Lower leg skin (tissue), 3 donors: Measurements from ENCODE around the gene MC2R.

Experiments used
- CTCF ChIP-seq, 3 donors: fragments of 450-650 bp; IDR thresholded peaks; one replicate each; pipeline ENCODE4 v1.5.1; 2016; ENCODE audit warnings: antibody characterized with exemption in 3 of 3, mild to moderate bottlenecking in 3 of 3, moderate library complexity in 2 of 3
- POLR2A ChIP-seq, 2 donors: fragments of 450-650 bp; IDR thresholded peaks; one replicate each; pipeline ENCODE4 v1.6.1; 2016 to 2017; ENCODE audit warnings: antibody characterized with exemption in 2 of 2, mild to moderate bottlenecking in 1 of 2, moderate library complexity in 1 of 2

GRCh38 chr18:13874558-13874957, 40.8 kb downstream of the MC2R start:
- TF ChIP-seq CTCF (IDR thresholded peaks at IDR 0.05) (no peak), POLR2A (IDR thresholded peaks at IDR 0.05) (no peak)
